GM12891 (cell line): ENCODE results near the gene ZNF511.

Experiments used
- POLR2A ChIP-seq: IDR thresholded peaks from 2 replicates; pipeline ENCODE4 v1.6.1; 2011; ENCODE audit warnings: low read depth, low read length, control low read depth
- TAF1 ChIP-seq: IDR thresholded peaks from 2 replicates; pipeline ENCODE4 v1.6.1; 2011; ENCODE audit warnings: low read depth, low read length, control low read depth

DNA sequence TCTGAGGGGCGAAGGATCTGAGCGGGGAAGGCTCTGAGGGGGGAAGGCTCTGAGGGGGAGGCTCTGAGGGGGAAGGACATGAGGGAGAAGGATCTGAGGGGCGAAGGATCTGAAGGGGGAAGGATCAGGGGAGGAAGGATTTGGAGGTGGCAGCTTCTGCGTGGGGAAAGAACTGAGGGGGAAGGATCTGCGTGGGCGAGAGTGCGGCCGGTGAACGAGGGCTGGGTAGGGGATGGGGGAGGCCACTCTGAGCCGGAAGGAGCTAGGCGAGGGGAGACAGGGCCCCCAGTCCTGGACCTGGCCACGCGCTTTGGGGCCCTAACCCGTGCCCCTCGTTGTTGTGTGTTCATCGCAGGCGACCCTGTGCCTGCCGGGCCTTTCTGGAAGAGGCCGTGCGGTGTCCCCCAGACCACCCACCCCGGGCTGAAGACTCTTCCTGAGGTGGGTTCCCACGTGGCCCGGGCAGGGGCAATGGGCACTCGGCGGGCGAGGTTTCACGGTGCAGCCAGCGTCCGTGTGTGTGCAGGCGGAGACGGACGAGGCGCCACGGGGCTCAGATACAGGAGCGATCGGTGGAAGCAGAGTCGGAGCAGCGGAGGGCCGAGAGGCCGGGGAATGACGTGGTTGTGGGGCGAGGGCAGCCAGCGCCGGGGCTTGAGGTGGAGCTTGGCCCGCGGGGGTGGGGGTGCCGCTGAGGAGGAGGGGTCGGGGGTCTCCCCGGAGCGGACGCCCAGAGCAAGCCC, 26.0 kb downstream of the ZNF511 start:
- TF ChIP-seq TAF1 (no peak), POLR2A (no peak)
